Lower leg skin (tissue), 3 donors: ENCODE results near the gene TSPAN1.

Experiments used
- POLR2A ChIP-seq, 2 donors: fragments of 450-650 bp; IDR thresholded peaks; one replicate each; pipeline ENCODE4 v1.6.1; 2016 to 2017; ENCODE audit warnings: antibody characterized with exemption in 2 of 2, mild to moderate bottlenecking in 1 of 2, moderate library complexity in 1 of 2
- TF ChIP-seq, protein P1 (sequence below), 3 donors: fragments of 450-650 bp; IDR thresholded peaks; one replicate each; pipeline ENCODE4 v1.5.1; 2016; ENCODE audit warnings: antibody characterized with exemption in 3 of 3, mild to moderate bottlenecking in 3 of 3, moderate library complexity in 2 of 3

DNA sequence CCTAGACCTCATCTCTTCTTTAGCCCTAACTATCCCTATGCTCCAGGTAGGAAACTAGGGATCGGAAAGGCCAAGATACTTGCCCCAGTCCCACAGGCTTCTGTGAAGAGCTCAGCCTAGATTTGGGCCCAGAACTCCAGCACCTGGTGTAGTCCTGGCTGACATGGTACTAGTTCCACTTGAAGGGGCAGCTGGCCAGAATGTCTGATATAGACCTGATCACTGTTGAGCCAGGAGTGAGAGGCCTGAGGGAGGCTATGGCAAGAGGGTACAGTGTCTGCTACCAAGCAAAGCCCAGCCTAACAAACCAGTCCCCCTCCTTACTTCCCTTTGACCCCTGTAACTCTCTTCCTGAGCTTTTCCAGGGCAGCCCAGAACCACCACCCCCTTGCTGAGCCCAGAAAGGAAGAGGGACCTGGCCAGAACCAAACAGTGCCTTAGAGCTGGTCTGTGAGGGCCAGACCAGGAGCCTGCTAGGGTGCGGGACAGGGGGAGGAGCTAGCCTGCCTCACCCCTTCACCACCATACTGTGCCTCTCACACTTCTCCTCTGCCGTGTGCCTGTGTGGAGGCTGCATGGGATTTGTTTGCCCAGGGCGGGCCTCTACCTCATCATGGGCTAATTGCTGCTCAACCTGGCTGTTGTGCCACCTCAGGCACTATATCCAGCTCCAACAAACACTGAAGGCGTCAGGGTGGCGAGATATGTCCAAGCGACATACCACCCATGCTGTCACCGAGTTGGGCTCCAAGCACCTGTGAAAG is 12.4 kb downstream of the TSPAN1 start:
- TF ChIP-seq, protein P1, sequence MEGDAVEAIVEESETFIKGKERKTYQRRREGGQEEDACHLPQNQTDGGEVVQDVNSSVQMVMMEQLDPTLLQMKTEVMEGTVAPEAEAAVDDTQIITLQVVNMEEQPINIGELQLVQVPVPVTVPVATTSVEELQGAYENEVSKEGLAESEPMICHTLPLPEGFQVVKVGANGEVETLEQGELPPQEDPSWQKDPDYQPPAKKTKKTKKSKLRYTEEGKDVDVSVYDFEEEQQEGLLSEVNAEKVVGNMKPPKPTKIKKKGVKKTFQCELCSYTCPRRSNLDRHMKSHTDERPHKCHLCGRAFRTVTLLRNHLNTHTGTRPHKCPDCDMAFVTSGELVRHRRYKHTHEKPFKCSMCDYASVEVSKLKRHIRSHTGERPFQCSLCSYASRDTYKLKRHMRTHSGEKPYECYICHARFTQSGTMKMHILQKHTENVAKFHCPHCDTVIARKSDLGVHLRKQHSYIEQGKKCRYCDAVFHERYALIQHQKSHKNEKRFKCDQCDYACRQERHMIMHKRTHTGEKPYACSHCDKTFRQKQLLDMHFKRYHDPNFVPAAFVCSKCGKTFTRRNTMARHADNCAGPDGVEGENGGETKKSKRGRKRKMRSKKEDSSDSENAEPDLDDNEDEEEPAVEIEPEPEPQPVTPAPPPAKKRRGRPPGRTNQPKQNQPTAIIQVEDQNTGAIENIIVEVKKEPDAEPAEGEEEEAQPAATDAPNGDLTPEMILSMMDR (IDR thresholded peaks at IDR 0.05): no peak
- no peak for TF ChIP-seq POLR2A (IDR thresholded peaks at IDR 0.05)
